Nephron progenitor cell (in vitro differentiated cells): ENCODE results near the gene SIL1.
A peak's percentile ranks its signal among the peaks of the same experiment; 100 is the strongest.
"Not testable (repeated sequence)": the region's sequence is repeated elsewhere in the genome, so short reads cannot be mapped to it uniquely, and the experiment has no call there.

ENCODE experiments used
- DNase-seq: peaks from one replicate; pipeline ENCODE4 v3.0.0; 2021
- H3K27ac Mint-ChIP-seq: 2 replicates; pipeline ENCODE4 v1.8.0; 2021; ENCODE audit warnings: mild to moderate bottlenecking, moderate library complexity, mixed read lengths
- H3K27me3 Mint-ChIP-seq: 2 replicates; pipeline ENCODE4 v1.8.0; 2021; ENCODE audit warnings: mild to moderate bottlenecking, low read depth, mixed read lengths; ENCODE audit not compliant: poor library complexity
- H3K36me3 Mint-ChIP-seq: 2 replicates; pipeline ENCODE4 v1.8.0; 2021; ENCODE audit warnings: low read depth, mixed read lengths
- H3K4me1 Mint-ChIP-seq: 2 replicates; pipeline ENCODE4 v1.8.0; 2021; ENCODE audit warnings: mixed read lengths
- H3K4me3 Mint-ChIP-seq: 2 replicates; pipeline ENCODE4 v1.8.0; 2021; ENCODE audit warnings: mild to moderate bottlenecking, moderate library complexity, mixed read lengths
- H3K9me3 Mint-ChIP-seq: 2 replicates; pipeline ENCODE4 v1.8.0; 2021; ENCODE audit warnings: mild to moderate bottlenecking, moderate library complexity, mixed read lengths
- TF ChIP-seq, protein P1 (sequence below): fragments of 200-600 bp; sonication (generic); IDR thresholded peaks from 2 replicates; pipeline ENCODE4 v1.5.0; 2021; ENCODE audit warnings: antibody characterized with exemption

SIL1 gene

DNA sequence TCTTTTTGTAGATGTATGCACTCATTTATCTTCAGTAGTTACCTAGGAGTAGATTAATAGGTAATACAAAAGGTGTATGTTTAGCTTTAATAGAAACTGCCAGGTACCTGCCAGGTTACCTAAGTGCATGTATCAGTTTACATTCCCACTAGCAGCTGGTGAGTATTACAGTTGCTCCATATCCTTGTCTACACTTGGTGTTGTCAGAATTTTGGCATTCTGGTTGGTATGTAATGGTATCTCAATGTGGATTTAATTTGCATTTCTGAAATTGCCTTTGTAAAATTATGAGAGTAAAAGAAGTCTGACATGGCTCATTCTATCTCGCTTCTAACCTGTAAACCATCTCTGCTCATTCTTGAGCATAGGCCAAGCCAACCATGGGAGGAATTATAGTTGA is 38.3 kb upstream of the SIL1 start:
- no peak overlapping the region for H3K4me3 Mint-ChIP-seq
- H3K27me3 Mint-ChIP-seq = peaks cover 4% of the 10 kb centered on the region
- TF ChIP-seq, protein P1, sequence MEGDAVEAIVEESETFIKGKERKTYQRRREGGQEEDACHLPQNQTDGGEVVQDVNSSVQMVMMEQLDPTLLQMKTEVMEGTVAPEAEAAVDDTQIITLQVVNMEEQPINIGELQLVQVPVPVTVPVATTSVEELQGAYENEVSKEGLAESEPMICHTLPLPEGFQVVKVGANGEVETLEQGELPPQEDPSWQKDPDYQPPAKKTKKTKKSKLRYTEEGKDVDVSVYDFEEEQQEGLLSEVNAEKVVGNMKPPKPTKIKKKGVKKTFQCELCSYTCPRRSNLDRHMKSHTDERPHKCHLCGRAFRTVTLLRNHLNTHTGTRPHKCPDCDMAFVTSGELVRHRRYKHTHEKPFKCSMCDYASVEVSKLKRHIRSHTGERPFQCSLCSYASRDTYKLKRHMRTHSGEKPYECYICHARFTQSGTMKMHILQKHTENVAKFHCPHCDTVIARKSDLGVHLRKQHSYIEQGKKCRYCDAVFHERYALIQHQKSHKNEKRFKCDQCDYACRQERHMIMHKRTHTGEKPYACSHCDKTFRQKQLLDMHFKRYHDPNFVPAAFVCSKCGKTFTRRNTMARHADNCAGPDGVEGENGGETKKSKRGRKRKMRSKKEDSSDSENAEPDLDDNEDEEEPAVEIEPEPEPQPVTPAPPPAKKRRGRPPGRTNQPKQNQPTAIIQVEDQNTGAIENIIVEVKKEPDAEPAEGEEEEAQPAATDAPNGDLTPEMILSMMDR = no peak
- no peaks in the 10 kb centered on the region for H3K36me3 Mint-ChIP-seq
- DNase-seq = no peak
- peaks cover 18% of the 10 kb centered on the region for H3K9me3 Mint-ChIP-seq
- H3K4me1 Mint-ChIP-seq = no peaks in the 10 kb centered on the region
- H3K27ac Mint-ChIP-seq = no peak overlapping the region

DNA sequence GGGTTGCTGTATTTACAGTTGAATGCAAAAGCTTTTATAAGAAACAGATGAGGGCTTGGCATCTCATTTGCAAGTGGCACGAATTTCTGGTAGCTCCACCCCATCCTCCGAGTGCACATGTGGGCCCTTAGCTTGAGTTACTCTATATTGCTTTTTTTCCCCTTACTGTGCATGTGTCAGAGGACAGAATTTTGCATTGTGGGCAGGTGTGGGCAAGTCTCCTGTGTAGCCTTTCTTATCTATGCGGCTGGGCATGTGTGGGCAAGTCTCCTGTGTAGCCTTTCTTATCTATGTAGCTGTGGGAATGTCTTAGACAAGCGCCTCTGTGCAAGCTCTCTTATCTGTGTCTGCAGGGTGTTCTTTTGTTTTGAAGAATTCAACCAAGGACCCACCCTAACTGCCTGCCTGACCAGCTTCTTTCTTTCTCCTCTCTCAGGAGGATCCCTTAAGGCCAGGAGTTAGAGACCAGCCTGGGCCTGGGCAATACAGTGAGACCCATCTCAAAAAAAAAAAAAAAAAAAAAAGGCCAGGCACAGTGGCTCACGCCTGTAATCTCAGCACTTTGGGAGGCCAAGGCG is 34.1 kb upstream of the SIL1 start:
- H3K9me3 Mint-ChIP-seq = peaks cover 11% of the 10 kb centered on the region
- peaks cover 12% of the 10 kb centered on the region for H3K4me1 Mint-ChIP-seq
- TF ChIP-seq, protein P1 = no peak
- DNase-seq = no peak
- no peak overlapping the region for H3K4me3 Mint-ChIP-seq
- no peaks in the 10 kb centered on the region for H3K36me3 Mint-ChIP-seq
- H3K27me3 Mint-ChIP-seq = peaks cover 10% of the 10 kb centered on the region
- peak overlapping the region; percentile 72 for H3K27ac Mint-ChIP-seq

DNA sequence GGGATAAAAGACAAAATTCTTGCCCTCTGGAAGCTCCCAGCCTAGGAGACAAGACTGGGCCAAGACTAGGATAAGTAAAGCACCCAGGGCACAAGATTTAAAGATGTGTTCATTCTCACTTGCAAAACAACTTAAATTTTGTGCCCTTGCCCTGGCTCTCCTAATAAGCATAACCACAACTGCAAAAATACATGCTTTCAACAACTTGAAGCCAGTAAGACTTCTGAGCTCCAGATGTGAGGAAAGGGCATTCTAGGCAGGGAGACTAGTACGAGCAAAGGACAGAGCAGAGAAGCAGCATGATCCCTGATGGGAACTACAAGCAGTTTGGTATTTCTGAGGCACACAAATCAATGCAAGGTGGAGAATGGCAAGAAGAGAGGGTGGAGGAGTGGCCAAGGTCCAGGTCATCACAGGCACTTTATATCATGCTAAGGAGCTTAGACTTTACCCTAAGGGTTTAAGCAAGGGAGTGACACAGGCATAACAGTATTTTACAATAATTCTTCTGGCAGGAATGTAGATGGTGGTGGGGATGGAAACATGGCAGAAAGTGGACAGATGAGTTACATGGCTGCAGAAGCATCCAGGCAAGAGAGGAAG is 30.1 kb upstream of the SIL1 start:
- H3K4me1 Mint-ChIP-seq = peaks cover 12% of the 10 kb centered on the region
- peaks cover 10% of the 10 kb centered on the region for H3K27me3 Mint-ChIP-seq
- DNase-seq = no peak
- H3K9me3 Mint-ChIP-seq = peaks cover 11% of the 10 kb centered on the region
- H3K4me3 Mint-ChIP-seq = no peak overlapping the region
- TF ChIP-seq, protein P1 = no peak
- no peaks in the 10 kb centered on the region for H3K36me3 Mint-ChIP-seq
- no peak overlapping the region for H3K27ac Mint-ChIP-seq

DNA sequence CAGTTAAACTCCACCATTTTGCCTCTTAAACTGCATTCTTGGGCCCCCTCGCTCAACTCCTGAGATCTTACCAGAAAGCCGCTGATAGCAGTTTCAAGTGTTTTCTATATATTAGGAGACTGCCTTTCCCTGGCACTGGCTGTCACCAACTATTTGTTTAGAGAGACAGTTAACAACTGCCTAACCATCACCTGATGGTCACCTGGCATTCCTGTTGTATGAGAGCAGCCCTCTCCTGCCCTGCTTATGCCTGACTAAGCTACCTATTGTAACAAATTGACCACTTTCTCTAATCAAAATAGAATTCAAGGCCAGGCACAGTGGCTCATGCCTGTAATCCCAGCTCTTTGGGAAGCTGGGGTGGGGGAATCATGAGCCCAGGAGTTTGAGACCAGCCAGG is 28.0 kb upstream of the SIL1 start:
- no peak for DNase-seq
- peaks cover 15% of the 10 kb centered on the region for H3K27me3 Mint-ChIP-seq
- H3K4me3 Mint-ChIP-seq = no peak overlapping the region
- H3K27ac Mint-ChIP-seq = no peak overlapping the region
- TF ChIP-seq, protein P1 = no peak
- H3K36me3 Mint-ChIP-seq = no peaks in the 10 kb centered on the region
- H3K4me1 Mint-ChIP-seq = peaks cover 18% of the 10 kb centered on the region
- H3K9me3 Mint-ChIP-seq = peaks cover 9% of the 10 kb centered on the region

DNA sequence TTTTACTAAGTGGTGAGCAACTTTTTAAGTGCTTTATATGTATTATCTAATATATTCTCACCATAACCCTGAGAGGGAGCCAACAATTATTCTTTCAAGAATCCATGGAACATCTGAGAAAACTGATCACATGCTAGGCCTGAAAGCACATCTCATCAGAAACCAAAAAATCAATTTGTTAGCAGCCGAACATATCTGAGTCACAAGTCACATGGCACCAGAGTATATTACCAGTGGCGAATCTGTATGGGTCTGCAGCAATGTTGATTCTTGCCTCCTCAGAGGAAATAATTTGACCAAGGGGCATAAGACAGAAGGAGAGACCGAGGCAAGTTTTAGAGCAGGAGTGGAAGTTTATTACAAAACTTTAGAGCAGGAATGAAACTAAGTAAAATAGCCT is 25.3 kb upstream of the SIL1 start:
- Mint-ChIP-seq H3K27me3 (peaks cover 8% of the 10 kb centered on the region), H3K4me1 (peaks cover 10% of the 10 kb centered on the region), H3K27ac (peak overlapping the region; percentile 85), H3K4me3 (no peak overlapping the region), H3K9me3 (peaks cover 12% of the 10 kb centered on the region), H3K36me3 (no peaks in the 10 kb centered on the region)
- TF ChIP-seq, protein P1 = no peak
- no peak for DNase-seq

DNA sequence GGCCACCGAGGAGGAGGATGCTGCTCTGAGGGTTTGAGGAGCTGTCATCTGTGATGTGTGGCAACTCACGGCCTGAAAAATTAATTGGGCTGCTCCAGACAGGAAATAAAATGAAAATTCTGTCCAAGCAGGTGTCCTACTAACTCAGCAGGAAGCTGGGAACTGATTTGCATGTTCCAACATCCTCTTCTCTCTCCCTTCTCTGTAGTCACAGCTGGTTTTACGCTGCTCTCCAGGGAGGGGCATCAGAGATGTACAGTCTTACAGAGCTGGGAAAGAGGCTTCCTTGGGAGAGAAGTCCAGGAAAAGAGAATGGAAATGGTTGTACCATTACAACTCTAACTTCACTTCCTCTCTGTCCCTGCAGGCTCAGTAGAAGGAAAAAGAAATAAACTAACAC is 24.2 kb upstream of the SIL1 start:
- H3K27ac Mint-ChIP-seq = no peak overlapping the region
- TF ChIP-seq, protein P1 = no peak
- H3K4me1 Mint-ChIP-seq = peaks cover 5% of the 10 kb centered on the region
- peaks cover 8% of the 10 kb centered on the region for H3K27me3 Mint-ChIP-seq
- H3K9me3 Mint-ChIP-seq = peaks cover 20% of the 10 kb centered on the region
- no peaks in the 10 kb centered on the region for H3K36me3 Mint-ChIP-seq
- H3K4me3 Mint-ChIP-seq = no peak overlapping the region
- DNase-seq = no peak

DNA sequence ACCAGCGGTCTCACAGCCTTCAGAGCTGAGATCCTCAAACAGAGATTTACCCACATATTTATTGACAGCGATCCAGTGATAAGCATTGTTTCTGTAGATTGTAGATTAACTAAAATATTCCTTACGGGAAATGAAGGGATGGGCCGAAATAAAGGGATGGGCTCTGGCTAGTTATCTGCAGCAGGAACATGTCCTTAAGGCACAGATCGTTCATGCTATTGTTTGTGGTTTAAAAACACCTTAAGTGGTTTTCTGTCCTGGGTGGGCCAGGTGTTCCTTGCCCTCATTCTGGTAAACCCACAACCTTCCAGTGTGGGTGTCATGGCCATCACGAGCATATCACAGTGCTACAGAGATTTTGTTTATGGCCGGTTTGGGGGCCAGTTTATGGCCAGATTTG is 19.9 kb upstream of the SIL1 start:
- Mint-ChIP-seq H3K9me3 (peaks cover 24% of the 10 kb centered on the region), H3K4me1 (peaks cover 16% of the 10 kb centered on the region)
- DNase-seq, H3K27me3 Mint-ChIP-seq, H3K36me3 Mint-ChIP-seq, H3K27ac Mint-ChIP-seq, H3K4me3 Mint-ChIP-seq: not testable (repeated sequence)
